ENCODE results near the gene HOTAIR.

HOTAIR gene

GRCh38 chr12:53974084-53975063 lies at the start of gene HOTAIR:
TSS of gene HOTAIR (minus strand) at chr12:53974954.
- no peak for DNase-seq (ENCODE audit: low read depth in 2 of 3, low spot score in 2 of 3)

- DNase-seq (ENCODE audit: low read depth in 2 of 3, low spot score in 2 of 3): no peak
Observed at GRCh38 chr12:54024127-54024526, 49.4 kb upstream of the HOTAIR start.

- DNase-seq (ENCODE audit: low read depth in 2 of 3, low spot score in 2 of 3): no peak
Observed at GRCh38 chr12:54022960-54023884, 48.5 kb upstream of the HOTAIR start.

GRCh38 chr12:54021432-54022013 lies 46.8 kb upstream of the HOTAIR start:
- no peak for DNase-seq (ENCODE audit: low read depth in 2 of 3, low spot score in 2 of 3)

GRCh38 chr12:54020591-54021405 lies 46.0 kb upstream of the HOTAIR start:
- no peak for DNase-seq (ENCODE audit: low read depth in 2 of 3, low spot score in 2 of 3)

GRCh38 chr12:54019924-54020590 lies 45.3 kb upstream of the HOTAIR start:
- DNase-seq (ENCODE audit: low read depth in 2 of 3, low spot score in 2 of 3): no peak

- DNase-seq (ENCODE audit: low read depth in 2 of 3, low spot score in 2 of 3): no peak
Observed at GRCh38 chr12:54019091-54019811, 44.5 kb upstream of the HOTAIR start.

- no peak for DNase-seq (ENCODE audit: low read depth in 2 of 3, low spot score in 2 of 3)
Observed at GRCh38 chr12:54018468-54018984, 43.8 kb upstream of the HOTAIR start.

GRCh38 chr12:54017878-54018467 lies 43.2 kb upstream of the HOTAIR start:
- peak in 2 of 3 experiments; percentile 38 to 55 for DNase-seq (ENCODE audit: low read depth in 2 of 3, low spot score in 2 of 3)

- no peak for DNase-seq (ENCODE audit: low read depth in 2 of 3, low spot score in 2 of 3)
Observed at GRCh38 chr12:54017027-54017788, 42.5 kb upstream of the HOTAIR start.

GRCh38 chr12:54016478-54016964 lies 41.8 kb upstream of the HOTAIR start:
- no peak for DNase-seq (ENCODE audit: low read depth in 2 of 3, low spot score in 2 of 3)

- no peak for DNase-seq (ENCODE audit: low read depth in 2 of 3, low spot score in 2 of 3)
Observed at GRCh38 chr12:54016051-54016450, 41.3 kb upstream of the HOTAIR start.

GRCh38 chr12:54015018-54015931 lies 40.5 kb upstream of the HOTAIR start:
- no peak for DNase-seq (ENCODE audit: low read depth in 2 of 3, low spot score in 2 of 3)

- DNase-seq (ENCODE audit: low read depth in 2 of 3, low spot score in 2 of 3): no peak
Observed at GRCh38 chr12:54014377-54015017, 39.7 kb upstream of the HOTAIR start.

- DNase-seq (ENCODE audit: low read depth in 2 of 3, low spot score in 2 of 3): no peak
Observed at GRCh38 chr12:54012631-54013409, 38.1 kb upstream of the HOTAIR start.
